Ishikawa (cell line): ENCODE data around the gene EDC3.

ENCODE experiments used
- CEBPB ChIP-seq: IDR thresholded peaks from 2 replicates; pipeline ENCODE4 v1.6.1; 2012
- CREB1 ChIP-seq: IDR thresholded peaks from 2 replicates; pipeline ENCODE4 v1.6.1; 2012; ENCODE audit warnings: low read depth
- EGR1 ChIP-seq: IDR thresholded peaks from 2 replicates; pipeline ENCODE4 v1.6.1; 2012
- EP300 ChIP-seq: IDR thresholded peaks from 2 replicates; pipeline ENCODE4 v1.6.1; 2012; ENCODE audit warnings: borderline replicate concordance
- FOXM1 ChIP-seq: IDR thresholded peaks from 2 replicates; pipeline ENCODE4 v1.6.1; 2012; ENCODE audit warnings: low read depth, borderline replicate concordance
- NFIC ChIP-seq: IDR thresholded peaks from 2 replicates; pipeline ENCODE4 v1.6.1; 2012
- RAD21 ChIP-seq: IDR thresholded peaks from 2 replicates; pipeline ENCODE4 v1.6.1; 2012; ENCODE audit warnings: low read depth
- TAF1 ChIP-seq: IDR thresholded peaks from 2 replicates; pipeline ENCODE4 v1.6.1; 2012; ENCODE audit warnings: low read depth, mild to moderate bottlenecking
- TCF12 ChIP-seq: IDR thresholded peaks from 2 replicates; pipeline ENCODE4 v1.6.1; 2012; ENCODE audit warnings: low read depth
- TEAD4 ChIP-seq: IDR thresholded peaks from 2 replicates; pipeline ENCODE4 v1.6.1; 2012
- TF ChIP-seq, protein P1 (sequence below): IDR thresholded peaks from 2 replicates; pipeline ENCODE4 v1.6.1; 2012; ENCODE audit warnings: low read depth, mild to moderate bottlenecking
- TF ChIP-seq, protein P2 (sequence below): IDR thresholded peaks from 2 replicates; pipeline ENCODE4 v1.6.1; 2012

DNA sequence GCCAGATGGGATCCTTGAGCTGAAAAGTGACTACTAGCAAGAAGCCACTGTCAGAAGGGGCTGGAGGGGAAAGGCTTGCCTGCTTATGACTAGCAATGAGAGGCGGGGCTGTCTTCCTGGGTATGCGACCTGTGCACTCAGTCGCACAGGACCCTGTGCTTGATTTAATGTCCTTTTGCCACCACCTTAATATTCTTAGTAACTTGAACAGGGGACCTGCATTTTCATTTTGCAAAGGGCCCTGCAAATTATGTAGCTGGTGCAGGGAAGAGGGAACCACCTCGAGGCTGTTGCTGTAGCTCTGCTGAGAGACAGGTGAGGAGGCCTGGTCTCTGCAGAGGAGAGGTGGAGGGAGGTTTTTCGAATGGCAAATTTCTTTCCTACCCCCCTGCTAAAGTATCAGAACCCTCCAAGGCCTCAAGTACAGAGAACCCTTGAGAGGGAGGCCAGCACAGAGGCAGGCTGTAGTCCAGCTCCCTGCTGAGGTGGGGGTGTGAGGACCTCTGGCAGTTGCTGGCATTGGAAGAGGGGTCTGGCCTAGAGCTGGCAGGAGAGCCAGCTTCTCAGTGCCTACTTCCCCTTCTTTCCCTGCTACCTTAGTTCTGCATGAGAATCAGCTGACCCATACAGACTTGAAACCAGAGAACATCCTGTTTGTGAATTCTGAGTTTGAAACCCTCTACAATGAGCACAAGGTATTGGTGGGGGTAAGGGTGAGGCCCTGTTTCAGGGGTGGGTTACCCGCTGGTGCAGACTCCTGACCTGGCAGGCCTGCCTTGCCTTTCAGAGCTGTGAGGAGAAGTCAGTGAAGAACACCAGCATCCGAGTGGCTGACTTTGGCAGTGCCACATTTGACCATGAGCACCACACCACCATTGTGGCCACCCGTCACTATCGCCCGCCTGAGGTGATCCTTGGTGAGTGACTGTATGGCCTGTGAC, 68.8 kb downstream of the EDC3 start:
- TF ChIP-seq, protein P1, sequence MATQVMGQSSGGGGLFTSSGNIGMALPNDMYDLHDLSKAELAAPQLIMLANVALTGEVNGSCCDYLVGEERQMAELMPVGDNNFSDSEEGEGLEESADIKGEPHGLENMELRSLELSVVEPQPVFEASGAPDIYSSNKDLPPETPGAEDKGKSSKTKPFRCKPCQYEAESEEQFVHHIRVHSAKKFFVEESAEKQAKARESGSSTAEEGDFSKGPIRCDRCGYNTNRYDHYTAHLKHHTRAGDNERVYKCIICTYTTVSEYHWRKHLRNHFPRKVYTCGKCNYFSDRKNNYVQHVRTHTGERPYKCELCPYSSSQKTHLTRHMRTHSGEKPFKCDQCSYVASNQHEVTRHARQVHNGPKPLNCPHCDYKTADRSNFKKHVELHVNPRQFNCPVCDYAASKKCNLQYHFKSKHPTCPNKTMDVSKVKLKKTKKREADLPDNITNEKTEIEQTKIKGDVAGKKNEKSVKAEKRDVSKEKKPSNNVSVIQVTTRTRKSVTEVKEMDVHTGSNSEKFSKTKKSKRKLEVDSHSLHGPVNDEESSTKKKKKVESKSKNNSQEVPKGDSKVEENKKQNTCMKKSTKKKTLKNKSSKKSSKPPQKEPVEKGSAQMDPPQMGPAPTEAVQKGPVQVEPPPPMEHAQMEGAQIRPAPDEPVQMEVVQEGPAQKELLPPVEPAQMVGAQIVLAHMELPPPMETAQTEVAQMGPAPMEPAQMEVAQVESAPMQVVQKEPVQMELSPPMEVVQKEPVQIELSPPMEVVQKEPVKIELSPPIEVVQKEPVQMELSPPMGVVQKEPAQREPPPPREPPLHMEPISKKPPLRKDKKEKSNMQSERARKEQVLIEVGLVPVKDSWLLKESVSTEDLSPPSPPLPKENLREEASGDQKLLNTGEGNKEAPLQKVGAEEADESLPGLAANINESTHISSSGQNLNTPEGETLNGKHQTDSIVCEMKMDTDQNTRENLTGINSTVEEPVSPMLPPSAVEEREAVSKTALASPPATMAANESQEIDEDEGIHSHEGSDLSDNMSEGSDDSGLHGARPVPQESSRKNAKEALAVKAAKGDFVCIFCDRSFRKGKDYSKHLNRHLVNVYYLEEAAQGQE = no peak
- no peak for TF ChIP-seq TCF12
- TF ChIP-seq, protein P2, sequence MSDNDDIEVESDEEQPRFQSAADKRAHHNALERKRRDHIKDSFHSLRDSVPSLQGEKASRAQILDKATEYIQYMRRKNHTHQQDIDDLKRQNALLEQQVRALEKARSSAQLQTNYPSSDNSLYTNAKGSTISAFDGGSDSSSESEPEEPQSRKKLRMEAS = no peak
- TF ChIP-seq RAD21 = no peak
- no peak for TF ChIP-seq FOXM1
- no peak for TF ChIP-seq TEAD4
- TF ChIP-seq TAF1 = no peak
- no peak for TF ChIP-seq NFIC
- TF ChIP-seq CEBPB = no peak
- TF ChIP-seq CREB1 = no peak
- TF ChIP-seq EP300 = no peak
- no peak for TF ChIP-seq EGR1
